ENCODE measurements around the gene HLA-DRA.

The HLA-DRA gene

DNA sequence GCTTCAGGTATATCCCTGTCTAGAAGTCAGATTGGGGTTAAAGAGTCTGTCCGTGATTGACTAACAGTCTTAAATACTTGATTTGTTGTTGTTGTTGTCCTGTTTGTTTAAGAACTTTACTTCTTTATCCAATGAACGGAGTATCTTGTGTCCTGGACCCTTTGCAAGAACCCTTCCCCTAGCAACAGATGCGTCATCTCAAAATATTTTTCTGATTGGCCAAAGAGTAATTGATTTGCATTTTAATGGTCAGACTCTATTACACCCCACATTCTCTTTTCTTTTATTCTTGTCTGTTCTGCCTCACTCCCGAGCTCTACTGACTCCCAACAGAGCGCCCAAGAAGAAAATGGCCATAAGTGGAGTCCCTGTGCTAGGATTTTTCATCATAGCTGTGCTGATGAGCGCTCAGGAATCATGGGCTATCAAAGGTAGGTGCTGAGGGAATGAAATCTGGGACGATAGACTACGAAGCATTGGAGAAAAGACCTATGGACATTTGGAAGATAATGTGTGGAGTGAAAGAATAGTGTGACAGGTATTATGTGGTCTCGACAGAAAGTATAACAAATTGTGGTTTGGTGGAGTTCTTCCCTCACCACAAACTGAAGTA is at the start of gene HLA-DRA:
TSS of gene HLA-DRA (plus strand) at position 286 of the 613 bp plus-strand sequence. CDS start at position 350, 64 bp downstream.
- Histone ChIP-seq H3K27me3 (ENCODE audit: control insufficient read depth in 5 of 5, insufficient read depth in 4 of 5, low read length in 5 of 5) (peaks cover 0 to 3% (median 0%) of the 10 kb centered on the region in 5 donors), H3K9ac (ENCODE audit: low read length in 5 of 5) (peak within 1 kb of the TSS in 4 of 5 donors; percentile 22 to 65 (median 60)), H3K36me3 (ENCODE audit: control insufficient read depth in 5 of 5, insufficient read depth in 5 of 5, low read length in 5 of 5) (peaks cover 0 to 20% (median 13%) of the 10 kb centered on the region in 5 donors), H3K4me3 (ENCODE audit: low read depth in 1 of 5, low read length in 5 of 5) (peak within 1 kb of the TSS; percentile 65 to 81 (median 66)), H3K27ac (ENCODE audit: low read depth, low read length) (peak within 1 kb of the TSS; percentile 12), H3K9me3 (ENCODE audit: control insufficient read depth in 5 of 5, low read length in 5 of 5) (no peaks in the 10 kb centered on the region), H3K4me1 (ENCODE audit: control insufficient read depth in 5 of 5, insufficient read depth in 5 of 5, low read length in 5 of 5) (peaks cover 0 to 28% (median 2%) of the 10 kb centered on the region in 5 donors)

DNA sequence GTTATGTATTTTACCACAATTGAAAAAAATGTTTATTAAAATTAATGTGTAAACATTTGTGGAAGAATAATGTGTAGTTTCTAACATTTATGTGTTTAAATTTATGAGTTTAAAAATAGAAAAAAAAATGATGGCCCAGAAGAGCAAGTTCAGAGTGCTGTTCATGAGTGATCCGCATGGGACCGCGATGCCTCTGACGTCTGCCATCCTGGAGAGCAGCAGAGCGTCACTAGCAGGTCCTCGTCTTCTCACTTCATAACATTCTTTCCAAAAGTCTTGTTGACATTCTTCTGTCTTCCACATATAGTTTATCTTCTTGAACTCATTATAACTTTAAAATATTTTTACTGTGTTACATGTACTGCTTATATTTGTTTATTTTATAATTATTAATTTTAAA is 48.2 kb upstream of the HLA-DRA start:
- no peak overlapping the region for H3K27ac ChIP-seq (ENCODE audit: low read depth, low read length)
- no peaks in the 10 kb centered on the region for H3K9me3 ChIP-seq (ENCODE audit: control insufficient read depth in 5 of 5, low read length in 5 of 5)
- peaks cover 0 to 6% (median 0%) of the 10 kb centered on the region in 5 donors for H3K4me1 ChIP-seq (ENCODE audit: control insufficient read depth in 5 of 5, insufficient read depth in 5 of 5, low read length in 5 of 5)
- H3K4me3 ChIP-seq (ENCODE audit: low read depth in 1 of 5, low read length in 5 of 5): no peak overlapping the region
- H3K9ac ChIP-seq (ENCODE audit: low read length in 5 of 5): no peak overlapping the region
- peaks cover 0 to 2% (median 0%) of the 10 kb centered on the region in 5 donors for H3K27me3 ChIP-seq (ENCODE audit: control insufficient read depth in 5 of 5, insufficient read depth in 4 of 5, low read length in 5 of 5)
- H3K36me3 ChIP-seq (ENCODE audit: control insufficient read depth in 5 of 5, insufficient read depth in 5 of 5, low read length in 5 of 5): no peaks in the 10 kb centered on the region

DNA sequence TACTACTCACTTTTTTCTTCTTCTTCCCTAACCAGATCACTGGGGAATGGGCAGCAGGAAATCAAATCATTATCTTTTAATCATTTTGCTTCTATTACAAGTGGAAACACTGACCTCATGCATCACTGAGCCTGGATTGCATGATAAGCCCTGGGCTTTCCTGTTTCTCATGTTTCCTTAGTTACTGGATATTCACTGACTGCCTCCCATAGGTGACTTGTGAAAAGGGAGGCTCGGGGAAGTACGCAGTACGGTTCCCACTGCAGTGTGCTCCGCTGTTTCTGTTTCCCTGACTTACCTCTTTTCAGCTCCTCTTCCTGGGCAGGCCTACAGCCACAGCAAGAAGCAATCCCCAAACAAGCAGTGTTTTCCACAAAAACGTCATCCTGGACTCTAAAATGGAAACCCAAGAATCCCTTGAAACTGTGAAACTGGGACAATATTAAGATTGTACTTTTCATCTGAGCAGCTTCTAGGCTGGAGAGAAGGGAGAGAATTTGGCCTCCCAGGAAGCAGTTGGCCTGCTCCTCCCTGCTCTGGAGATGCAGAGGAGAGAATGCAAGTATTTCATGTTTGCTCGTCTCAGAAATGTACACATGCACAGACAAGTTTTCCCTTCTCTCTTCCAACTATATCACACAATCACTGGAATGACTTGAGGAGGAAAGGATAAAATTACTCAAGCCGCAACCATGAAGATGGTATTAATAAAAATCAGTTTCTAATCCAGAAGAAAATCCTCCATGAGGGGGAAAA is 45.8 kb upstream of the HLA-DRA start:
- H3K9me3 ChIP-seq (ENCODE audit: control insufficient read depth in 5 of 5, low read length in 5 of 5): no peaks in the 10 kb centered on the region
- no peaks in the 10 kb centered on the region for H3K27me3 ChIP-seq (ENCODE audit: control insufficient read depth in 5 of 5, insufficient read depth in 4 of 5, low read length in 5 of 5)
- H3K9ac ChIP-seq (ENCODE audit: low read length in 5 of 5): no peak overlapping the region
- peaks cover 0 to 6% (median 0%) of the 10 kb centered on the region in 5 donors for H3K4me1 ChIP-seq (ENCODE audit: control insufficient read depth in 5 of 5, insufficient read depth in 5 of 5, low read length in 5 of 5)
- H3K4me3 ChIP-seq (ENCODE audit: low read depth in 1 of 5, low read length in 5 of 5): no peak overlapping the region
- no peaks in the 10 kb centered on the region for H3K36me3 ChIP-seq (ENCODE audit: control insufficient read depth in 5 of 5, insufficient read depth in 5 of 5, low read length in 5 of 5)
- H3K27ac ChIP-seq (ENCODE audit: low read depth, low read length): peak overlapping the region; percentile 31

DNA sequence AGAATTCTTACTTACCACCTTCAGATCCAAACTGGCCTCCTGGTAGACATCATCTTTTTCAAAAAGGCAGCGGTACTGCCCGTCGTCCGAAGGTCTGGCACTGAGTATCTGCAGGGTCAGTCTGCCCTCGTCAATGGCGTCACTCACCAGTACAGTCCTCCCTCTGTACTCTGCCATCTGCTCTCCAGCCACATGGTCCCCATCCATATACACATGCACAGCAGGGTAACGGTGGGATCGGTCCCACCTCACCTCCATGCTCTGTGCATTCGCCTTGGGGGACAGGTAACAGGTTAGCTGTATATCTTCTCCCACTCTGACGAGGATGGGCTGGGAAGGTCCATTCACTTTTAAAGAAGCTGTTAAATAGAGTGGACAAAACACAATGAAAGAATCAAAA is 43.7 kb upstream of the HLA-DRA start:
- Histone ChIP-seq H3K27ac (ENCODE audit: low read depth, low read length) (no peak overlapping the region), H3K9ac (ENCODE audit: low read length in 5 of 5) (no peak overlapping the region), H3K4me1 (ENCODE audit: control insufficient read depth in 5 of 5, insufficient read depth in 5 of 5, low read length in 5 of 5) (peaks cover 0 to 6% (median 0%) of the 10 kb centered on the region in 5 donors), H3K4me3 (ENCODE audit: low read depth in 1 of 5, low read length in 5 of 5) (no peak overlapping the region), H3K27me3 (ENCODE audit: control insufficient read depth in 5 of 5, insufficient read depth in 4 of 5, low read length in 5 of 5) (peaks cover 0 to 5% (median 0%) of the 10 kb centered on the region in 5 donors), H3K36me3 (ENCODE audit: control insufficient read depth in 5 of 5, insufficient read depth in 5 of 5, low read length in 5 of 5) (no peaks in the 10 kb centered on the region), H3K9me3 (ENCODE audit: control insufficient read depth in 5 of 5, low read length in 5 of 5) (no peaks in the 10 kb centered on the region)

DNA sequence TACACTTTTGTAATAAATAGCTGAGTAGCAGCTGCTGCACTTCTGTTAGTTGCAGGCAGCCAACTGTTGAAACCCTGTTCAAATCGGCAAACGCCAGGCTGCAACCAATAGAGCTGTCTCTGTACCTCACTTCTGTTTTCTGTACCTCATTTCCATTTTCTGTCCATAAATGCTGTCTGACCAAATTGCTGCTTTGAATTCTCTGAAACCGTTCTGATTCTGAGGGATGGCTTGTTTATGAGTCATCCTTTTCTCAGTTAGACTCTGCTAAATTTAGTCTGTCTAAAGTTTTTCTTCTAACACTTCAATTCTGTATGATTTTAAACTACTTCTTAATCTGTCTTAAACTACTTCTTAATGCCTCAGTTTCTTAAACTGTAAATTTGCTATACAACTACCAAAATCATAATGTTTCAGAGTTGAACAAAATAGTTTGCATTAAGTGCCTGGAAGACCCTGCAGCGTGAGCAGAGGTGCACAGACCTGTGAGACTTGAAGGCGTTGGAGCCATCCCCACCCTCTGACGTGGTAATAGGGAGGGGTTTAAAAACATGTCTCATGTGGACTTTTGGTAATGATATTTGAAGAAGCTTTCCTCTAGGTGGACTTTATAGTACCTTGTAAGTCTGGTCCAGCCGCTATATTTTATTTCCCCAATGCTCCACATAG is 42.3 kb upstream of the HLA-DRA start:
- Histone ChIP-seq H3K9me3 (ENCODE audit: control insufficient read depth in 5 of 5, low read length in 5 of 5) (no peaks in the 10 kb centered on the region), H3K4me1 (ENCODE audit: control insufficient read depth in 5 of 5, insufficient read depth in 5 of 5, low read length in 5 of 5) (peaks cover 0 to 6% (median 0%) of the 10 kb centered on the region in 5 donors), H3K27ac (ENCODE audit: low read depth, low read length) (no peak overlapping the region), H3K36me3 (ENCODE audit: control insufficient read depth in 5 of 5, insufficient read depth in 5 of 5, low read length in 5 of 5) (no peaks in the 10 kb centered on the region), H3K27me3 (ENCODE audit: control insufficient read depth in 5 of 5, insufficient read depth in 4 of 5, low read length in 5 of 5) (peaks cover 0 to 5% (median 0%) of the 10 kb centered on the region in 5 donors), H3K4me3 (ENCODE audit: low read depth in 1 of 5, low read length in 5 of 5) (no peak overlapping the region), H3K9ac (ENCODE audit: low read length in 5 of 5) (no peak overlapping the region)

DNA sequence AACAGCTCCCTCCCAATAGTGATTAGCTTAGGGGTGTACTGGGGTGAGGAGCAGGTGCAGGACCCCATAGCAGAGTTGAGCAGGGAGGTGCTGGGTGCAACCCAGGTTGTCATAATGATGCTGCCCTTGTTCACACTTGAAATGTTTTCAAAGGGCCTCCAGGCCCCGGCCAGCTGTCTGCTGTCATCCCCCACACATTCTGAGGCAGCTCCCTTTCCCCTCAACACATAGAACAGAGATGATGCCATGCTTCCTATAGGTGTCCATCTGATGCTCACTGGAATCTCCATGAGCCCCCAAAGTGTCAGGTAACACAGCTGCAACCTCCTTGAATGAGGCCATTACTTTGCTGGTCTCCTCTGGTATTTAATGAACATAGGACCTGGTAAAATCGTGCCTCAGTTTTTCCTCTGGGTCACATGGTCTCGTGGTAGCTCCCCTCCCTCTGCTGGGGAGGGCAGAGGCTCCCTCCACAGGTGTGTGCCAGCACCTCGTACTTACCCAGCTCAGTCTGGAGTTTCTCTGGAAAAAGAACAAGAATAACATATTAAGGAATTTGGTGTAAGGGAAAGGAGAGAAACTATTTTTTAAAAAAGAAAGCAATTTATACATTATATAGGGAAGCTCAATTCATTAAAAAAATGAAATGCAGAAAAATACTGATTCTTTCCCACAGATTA is 38.3 kb upstream of the HLA-DRA start:
- Histone ChIP-seq H3K27me3 (ENCODE audit: control insufficient read depth in 5 of 5, insufficient read depth in 4 of 5, low read length in 5 of 5) (peaks cover 6 to 26% (median 10%) of the 10 kb centered on the region in 5 donors), H3K36me3 (ENCODE audit: control insufficient read depth in 5 of 5, insufficient read depth in 5 of 5, low read length in 5 of 5) (no peaks in the 10 kb centered on the region), H3K9ac (ENCODE audit: low read length in 5 of 5) (no peak overlapping the region), H3K4me1 (ENCODE audit: control insufficient read depth in 5 of 5, insufficient read depth in 5 of 5, low read length in 5 of 5) (no peaks in the 10 kb centered on the region), H3K27ac (ENCODE audit: low read depth, low read length) (no peak overlapping the region), H3K9me3 (ENCODE audit: control insufficient read depth in 5 of 5, low read length in 5 of 5) (no peaks in the 10 kb centered on the region), H3K4me3 (ENCODE audit: low read depth in 1 of 5, low read length in 5 of 5) (no peak overlapping the region)

DNA sequence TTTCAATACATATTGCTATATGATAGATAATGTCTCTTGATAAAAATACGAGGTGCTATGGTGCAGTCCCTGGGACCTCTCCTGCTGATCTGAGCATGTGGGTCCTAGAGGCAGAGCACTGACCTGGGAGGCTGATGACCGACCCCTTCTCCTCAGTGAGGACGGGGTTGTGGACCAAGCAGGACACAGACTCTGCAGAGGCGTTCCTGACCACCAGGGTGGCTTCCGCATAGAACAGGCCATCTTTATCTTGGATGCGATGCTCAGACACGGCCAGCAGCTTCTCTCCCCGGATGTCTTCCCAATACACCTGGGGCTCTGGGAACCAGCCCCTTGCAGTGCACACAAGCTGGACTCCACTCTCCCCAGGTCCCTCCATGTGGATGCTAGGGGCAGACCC is 36.9 kb upstream of the HLA-DRA start:
- no peak overlapping the region for H3K9ac ChIP-seq (ENCODE audit: low read length in 5 of 5)
- H3K27ac ChIP-seq (ENCODE audit: low read depth, low read length): no peak overlapping the region
- H3K27me3 ChIP-seq (ENCODE audit: control insufficient read depth in 5 of 5, insufficient read depth in 4 of 5, low read length in 5 of 5): peaks cover 6 to 31% (median 16%) of the 10 kb centered on the region in 5 donors
- H3K4me3 ChIP-seq (ENCODE audit: low read depth in 1 of 5, low read length in 5 of 5): no peak overlapping the region
- H3K36me3 ChIP-seq (ENCODE audit: control insufficient read depth in 5 of 5, insufficient read depth in 5 of 5, low read length in 5 of 5): no peaks in the 10 kb centered on the region
- H3K9me3 ChIP-seq (ENCODE audit: control insufficient read depth in 5 of 5, low read length in 5 of 5): no peaks in the 10 kb centered on the region
- H3K4me1 ChIP-seq (ENCODE audit: control insufficient read depth in 5 of 5, insufficient read depth in 5 of 5, low read length in 5 of 5): no peaks in the 10 kb centered on the region

DNA sequence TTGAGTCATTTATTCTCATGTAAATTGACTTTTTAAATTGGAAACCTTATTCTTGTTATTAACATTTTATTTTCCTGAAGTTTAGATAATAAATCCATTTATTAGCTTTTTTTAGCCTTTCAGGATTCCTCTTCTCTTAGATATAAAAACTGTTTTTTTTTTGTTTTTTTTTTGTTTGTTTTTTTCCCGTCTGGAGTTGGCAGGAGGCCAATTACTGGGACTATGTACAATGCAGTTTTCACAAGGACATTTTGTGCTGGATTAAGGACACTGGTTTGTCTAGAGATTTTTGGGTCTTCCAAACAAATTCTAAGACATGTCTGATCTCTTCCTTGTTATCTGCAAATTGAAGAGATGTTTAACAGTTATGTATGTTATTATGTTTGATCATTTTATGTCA is 34.0 kb upstream of the HLA-DRA start:
- no peaks in the 10 kb centered on the region for H3K36me3 ChIP-seq (ENCODE audit: control insufficient read depth in 5 of 5, insufficient read depth in 5 of 5, low read length in 5 of 5)
- H3K27me3 ChIP-seq (ENCODE audit: control insufficient read depth in 5 of 5, insufficient read depth in 4 of 5, low read length in 5 of 5): peaks cover 6 to 31% (median 12%) of the 10 kb centered on the region in 5 donors
- H3K9me3 ChIP-seq (ENCODE audit: control insufficient read depth in 5 of 5, low read length in 5 of 5): no peaks in the 10 kb centered on the region
- H3K9ac ChIP-seq (ENCODE audit: low read length in 5 of 5): no peak overlapping the region
- no peak overlapping the region for H3K27ac ChIP-seq (ENCODE audit: low read depth, low read length)
- no peak overlapping the region for H3K4me3 ChIP-seq (ENCODE audit: low read depth in 1 of 5, low read length in 5 of 5)
- no peaks in the 10 kb centered on the region for H3K4me1 ChIP-seq (ENCODE audit: control insufficient read depth in 5 of 5, insufficient read depth in 5 of 5, low read length in 5 of 5)

DNA sequence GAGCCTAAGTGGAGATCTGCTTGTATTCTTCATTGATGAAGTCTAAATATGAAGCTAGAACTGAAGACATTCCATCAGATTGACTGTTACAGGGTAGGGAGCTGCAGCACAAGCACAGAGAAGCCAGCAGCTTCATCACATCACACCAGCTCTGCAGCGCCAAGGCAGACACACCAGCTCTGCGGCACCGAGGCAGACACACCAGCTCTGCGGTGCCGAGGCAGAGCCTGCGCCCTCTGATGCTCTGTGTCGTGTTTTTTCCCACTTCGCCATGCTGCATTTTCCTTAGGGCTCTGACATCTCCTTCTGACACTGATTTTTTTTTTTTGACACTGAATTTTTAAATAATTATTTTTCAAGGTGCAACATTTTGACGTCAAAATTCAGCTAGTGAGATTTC is 33.5 kb upstream of the HLA-DRA start:
- H3K27ac ChIP-seq (ENCODE audit: low read depth, low read length): no peak overlapping the region
- H3K4me3 ChIP-seq (ENCODE audit: low read depth in 1 of 5, low read length in 5 of 5): no peak overlapping the region
- no peaks in the 10 kb centered on the region for H3K9me3 ChIP-seq (ENCODE audit: control insufficient read depth in 5 of 5, low read length in 5 of 5)
- peaks cover 6 to 30% (median 12%) of the 10 kb centered on the region in 5 donors for H3K27me3 ChIP-seq (ENCODE audit: control insufficient read depth in 5 of 5, insufficient read depth in 4 of 5, low read length in 5 of 5)
- no peak overlapping the region for H3K9ac ChIP-seq (ENCODE audit: low read length in 5 of 5)
- no peaks in the 10 kb centered on the region for H3K36me3 ChIP-seq (ENCODE audit: control insufficient read depth in 5 of 5, insufficient read depth in 5 of 5, low read length in 5 of 5)
- no peaks in the 10 kb centered on the region for H3K4me1 ChIP-seq (ENCODE audit: control insufficient read depth in 5 of 5, insufficient read depth in 5 of 5, low read length in 5 of 5)
